H4 (cell line): ENCODE measurements around the gene PCTP. TPM values are rescaled to one million over a fixed set of nuclear protein-coding genes. Genes with fewer than 3 reads are reported as not detected.

Experiments
- DNase-seq: peaks from one replicate; pipeline ENCODE4 v3.0.0-alpha.2; 2015; ENCODE audit warnings: low spot score
- total RNA-seq: library from RNA; depleted of rRNA; stranded (reverse); fragments of >200 nt; shearing (Covaris generic); gene quantifications from 2 replicates; pipeline ENCODE4 v1.2.3, GENCODE V29; 2014

Gene PCTP
- total RNA-seq, 1 experiment from 2014 or later = 21.8 TPM

GRCh38 chr17:55727920-55728319, 22.9 kb upstream of the PCTP start:
- DNase-seq = no peak

GRCh38 chr17:55728361-55728760, 22.5 kb upstream of the PCTP start:
- DNase-seq = no peak

DNA sequence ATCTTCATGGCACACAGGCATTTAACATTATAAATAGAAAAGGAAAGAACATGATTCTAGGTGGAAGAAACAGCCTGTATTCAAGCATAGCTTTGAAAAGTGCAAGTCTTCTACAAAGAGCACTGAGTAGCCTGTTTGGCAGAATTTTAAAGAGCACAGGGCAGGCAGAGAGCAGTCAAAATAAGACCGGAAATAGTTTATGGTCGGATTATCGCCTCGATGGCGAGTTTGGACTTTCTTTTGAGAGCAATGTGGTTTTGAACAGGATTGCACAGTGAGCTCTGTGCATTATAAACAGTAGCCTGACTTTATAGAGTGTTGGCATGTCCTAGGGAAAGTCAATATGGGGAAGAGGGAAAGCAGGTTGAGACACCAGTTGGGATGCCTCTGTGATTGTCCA, 22.0 kb upstream of the PCTP start:
- DNase-seq = no peak

- no peak for DNase-seq
These were observed 21.4 kb upstream of the PCTP start for GRCh38 chr17:55729484-55729883.

DNA sequence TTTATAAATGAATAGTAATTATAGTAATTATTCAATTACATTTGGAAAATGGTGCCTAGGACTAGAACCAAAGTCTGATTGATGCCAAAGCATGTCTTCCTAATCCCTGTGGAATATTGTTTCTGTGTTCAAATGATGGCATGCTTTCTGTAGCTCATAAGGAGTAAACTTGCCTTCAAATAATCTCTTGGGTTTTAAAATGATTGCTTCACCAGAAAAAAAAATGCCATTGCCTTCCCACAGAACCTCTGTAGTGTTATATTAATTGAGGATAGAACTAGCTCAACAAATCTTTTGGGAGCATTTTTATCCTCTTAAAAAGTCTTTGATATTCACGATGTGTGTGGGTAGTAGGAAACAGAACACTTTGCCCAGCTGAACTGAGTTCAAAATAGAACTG, 20.5 kb upstream of the PCTP start:
- no peak for DNase-seq

DNA sequence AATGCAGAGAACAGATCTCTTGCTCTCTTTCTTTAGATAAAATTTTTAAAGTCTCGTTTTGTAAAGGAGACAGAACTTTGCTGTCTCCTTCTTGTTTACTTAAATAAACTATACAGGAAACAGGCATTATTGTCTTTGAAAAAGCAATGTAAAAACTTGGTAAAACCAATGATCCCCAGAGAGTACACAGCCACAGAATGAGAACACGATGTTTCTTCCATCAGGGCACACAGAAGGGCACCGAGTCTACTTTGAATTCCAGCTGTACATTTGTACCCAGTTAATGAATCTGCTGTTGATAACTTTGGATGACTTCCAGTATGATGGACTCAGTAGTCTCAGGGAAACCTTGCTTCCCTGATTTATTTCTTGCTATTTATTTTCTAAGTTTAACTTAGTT, 20.0 kb upstream of the PCTP start:
- DNase-seq = no peak

GRCh38 chr17:55731586-55732250, 19.1 kb upstream of the PCTP start:
- DNase-seq = no peak

DNA sequence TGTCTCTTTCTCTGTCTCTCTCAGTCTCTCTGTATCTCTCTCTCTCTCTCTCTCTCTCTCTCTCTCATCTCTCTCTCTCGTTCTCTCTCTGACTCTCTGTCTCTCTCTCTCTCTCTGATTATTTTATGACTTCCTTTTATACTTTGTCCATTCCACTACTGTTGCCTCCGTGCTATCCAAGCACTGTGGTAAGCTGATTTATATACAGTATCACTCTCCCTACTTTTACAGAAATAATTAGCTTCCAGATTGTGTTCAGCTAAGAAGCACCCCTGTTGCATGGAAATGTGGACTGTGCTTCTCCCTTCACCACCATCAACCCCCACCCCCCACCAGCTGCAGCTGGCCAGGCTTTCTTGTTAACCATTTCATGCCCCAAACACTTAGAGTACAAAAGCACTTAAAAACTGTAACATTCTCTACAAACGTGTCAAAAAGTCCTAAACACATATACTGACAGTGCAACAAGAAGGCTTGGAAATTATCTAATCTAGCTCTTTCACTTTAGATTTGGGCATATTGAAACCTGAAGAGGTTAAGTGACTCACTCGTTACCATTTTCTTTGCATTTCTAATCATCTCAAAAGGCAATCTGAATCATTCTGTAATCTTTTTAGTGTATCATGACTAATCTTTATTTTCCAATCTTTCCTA, 16.6 kb upstream of the PCTP start:
- no peak for DNase-seq

- DNase-seq = peak; percentile 68
These were observed 15.0 kb upstream of the PCTP start for GRCh38 chr17:55735731-55736405.

GRCh38 chr17:55737976-55738501, 12.8 kb upstream of the PCTP start:
- no peak for DNase-seq

- no peak for DNase-seq
These were observed 10.1 kb upstream of the PCTP start for GRCh38 chr17:55740511-55741355.

- no peak for DNase-seq
These were observed 9.5 kb upstream of the PCTP start for GRCh38 chr17:55741356-55741700.

DNA sequence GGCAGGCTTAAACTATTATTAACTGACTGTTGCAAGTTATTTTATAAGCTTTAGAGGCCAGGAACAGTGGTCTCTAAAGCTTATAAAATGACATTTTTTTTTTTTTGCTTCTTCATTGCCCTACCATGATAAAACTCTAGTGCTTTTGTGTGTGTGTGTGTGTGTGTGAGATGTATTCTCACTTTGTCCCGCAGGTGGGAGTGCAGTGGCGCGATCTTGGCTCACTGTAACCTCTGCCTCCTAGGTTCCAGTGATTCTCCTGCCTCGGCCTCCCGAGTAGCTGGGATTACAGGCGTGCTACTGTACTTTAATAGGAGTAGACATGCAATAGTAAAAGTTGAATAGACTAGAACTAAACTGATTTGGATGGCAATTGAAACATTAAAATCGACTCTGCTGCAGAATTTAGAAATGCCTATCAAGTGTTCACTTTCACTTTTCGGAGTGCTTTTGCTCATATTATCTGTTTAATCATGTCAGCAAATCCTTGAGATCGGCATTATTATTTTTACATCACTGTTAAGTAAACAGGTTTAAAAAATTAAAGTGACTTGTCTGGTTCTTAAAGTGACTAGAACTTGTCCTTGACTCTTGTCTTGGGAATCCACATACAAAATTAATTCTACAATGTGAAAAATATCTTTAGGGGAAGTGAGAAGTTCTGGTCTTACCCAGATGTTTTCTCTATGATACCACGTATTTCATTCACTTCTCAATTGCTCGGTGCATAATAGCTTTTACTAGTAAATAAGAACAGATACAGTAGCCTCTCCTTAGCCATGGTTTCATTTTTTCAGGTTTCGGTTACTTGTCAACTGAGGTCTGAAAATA, 8.4 kb upstream of the PCTP start:
- no peak for DNase-seq

DNA sequence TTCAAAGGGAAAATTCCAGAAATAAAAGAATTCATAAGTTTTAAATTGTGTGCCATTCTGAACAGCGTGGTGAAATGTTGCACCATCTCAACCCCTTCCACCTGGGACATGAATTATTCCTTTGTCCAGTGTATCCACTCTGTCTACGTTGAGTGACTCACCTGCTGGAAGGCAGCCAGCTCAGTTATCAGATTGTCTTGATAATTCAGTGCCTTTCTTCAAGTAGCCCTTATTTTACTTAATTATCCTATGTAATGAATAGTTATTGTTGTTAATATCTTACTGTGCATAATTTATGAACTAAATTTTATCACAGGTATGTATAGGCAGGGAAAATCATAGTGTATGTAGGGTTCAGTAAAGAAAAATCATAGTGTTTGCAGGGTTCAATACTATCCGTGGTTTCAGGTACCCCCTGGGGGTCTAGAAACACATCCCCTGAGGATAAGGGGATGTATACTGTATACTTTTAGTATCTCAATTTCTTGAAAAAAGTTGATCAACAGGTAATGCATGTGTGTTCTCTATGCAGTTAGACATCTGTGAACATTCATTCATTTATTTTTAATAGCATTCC, 7.7 kb upstream of the PCTP start:
- DNase-seq = peak; percentile 59

DNA sequence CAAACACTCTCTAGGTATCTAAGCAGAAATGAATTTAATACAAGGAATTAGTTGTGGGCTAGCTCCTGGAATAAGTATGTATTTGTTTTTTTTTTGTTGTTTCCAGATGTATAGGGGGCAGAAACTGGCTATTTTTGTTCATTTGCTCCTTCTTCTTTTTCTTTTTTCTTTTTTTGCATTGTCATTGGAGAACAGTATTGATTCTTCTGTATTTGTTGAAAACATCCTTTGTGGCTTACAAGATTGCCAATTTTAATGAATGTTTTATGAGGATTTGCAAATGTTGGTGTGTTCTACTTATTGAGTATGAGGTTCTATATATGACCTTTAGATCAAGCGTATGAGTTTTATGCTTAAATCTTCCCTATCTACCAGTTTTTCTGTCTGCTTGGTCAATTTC, 5.6 kb upstream of the PCTP start:
- no peak for DNase-seq

GRCh38 chr17:55746466-55746865, 4.4 kb upstream of the PCTP start:
- DNase-seq = no peak

- no peak for DNase-seq
These were observed 3.6 kb upstream of the PCTP start for GRCh38 chr17:55747209-55747608.

- no peak for DNase-seq
These were observed 2.0 kb upstream of the PCTP start for GRCh38 chr17:55748841-55749240.

DNA sequence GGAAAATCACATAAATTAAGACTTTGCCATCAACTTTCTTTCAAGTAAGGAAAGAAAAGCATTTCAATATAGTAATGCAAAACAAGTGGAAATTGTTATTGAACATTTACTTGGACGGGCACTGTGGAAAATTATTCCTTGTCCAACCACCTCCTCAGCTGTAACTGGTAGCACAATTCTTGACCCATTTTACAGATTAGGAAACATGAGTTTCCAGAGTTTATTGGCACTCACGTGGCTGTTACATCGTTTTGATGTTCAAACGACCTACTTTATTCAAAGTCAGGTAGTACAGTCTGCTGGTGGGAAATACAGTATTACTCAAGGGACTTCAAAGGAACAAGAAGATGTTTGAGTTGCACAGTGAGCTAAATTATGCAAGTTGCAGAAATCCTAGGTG, 866 bp upstream of the PCTP start:
- DNase-seq = no peak

GRCh38 chr17:55751720-55752250, 934 bp downstream of the PCTP start:
- DNase-seq = no peak

- DNase-seq = no peak
These were observed 5.8 kb downstream of the PCTP start for GRCh38 chr17:55756689-55757088.
